ENCODE results near the gene ADAMTS4. TPM values are rescaled to one million over a fixed set of nuclear protein-coding genes. Genes with fewer than 3 reads are reported as not detected.

Gene ADAMTS4
- total and polyA plus RNA-seq, 4 donors = 17.5 to 65.6 (median 38.4) TPM

DNA sequence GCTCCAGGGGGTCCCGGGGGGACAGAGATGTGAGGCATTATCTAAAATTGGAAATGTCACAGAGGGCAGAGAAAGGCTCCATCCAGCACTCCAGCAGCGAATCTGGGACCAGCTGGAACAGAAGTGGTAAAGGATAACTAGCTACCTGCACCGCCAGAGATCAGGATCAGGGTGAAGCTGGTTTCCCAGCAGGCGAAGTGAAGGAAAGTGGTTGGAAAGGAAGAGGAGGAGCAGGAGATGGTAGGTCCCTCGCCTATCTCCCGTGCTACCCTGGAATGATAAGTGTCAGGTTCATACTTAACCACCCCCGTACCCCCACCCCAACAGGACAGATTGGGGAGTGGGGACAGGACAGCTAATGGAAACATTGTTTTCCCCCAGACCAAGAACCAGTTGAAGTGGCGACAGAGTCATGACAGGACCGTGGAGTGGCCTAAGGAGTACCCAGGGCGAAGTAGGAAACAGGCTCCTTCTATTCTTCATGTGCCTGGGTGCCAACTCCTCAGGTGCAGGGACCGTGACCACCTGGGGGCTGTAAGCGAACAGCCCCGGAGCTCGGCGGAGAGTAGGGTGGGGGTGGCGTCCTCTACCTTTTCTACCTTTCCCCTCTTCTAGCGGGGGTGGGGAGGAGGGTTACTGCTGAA, 22.3 kb downstream of the ADAMTS4 start:
- no peak for DNase-seq (ENCODE audit: low read depth in 4 of 6, low spot score in 6 of 6)
- peak overlapping the region; percentile 91 for H3K4me3 ChIP-seq (ENCODE audit: low read depth, low read length)
- no peaks in the 10 kb centered on the region for H3K9me3 ChIP-seq (ENCODE audit: control insufficient read depth, insufficient read depth, low read length)
- H3K36me3 ChIP-seq (ENCODE audit: control insufficient read depth, insufficient read depth, low read length) = peaks cover 41% of the 10 kb centered on the region
- H3K27me3 ChIP-seq (ENCODE audit: control insufficient read depth, insufficient read depth, low read length) = no peaks in the 10 kb centered on the region
- 37% methylated on average over 6 of the region's 17 CpGs for WGBS (ENCODE audit: insufficient coverage)
- peak overlapping the region; percentile 75 for H3K27ac ChIP-seq (ENCODE audit: low read depth, low read length)
- peaks cover 13% of the 10 kb centered on the region for H3K4me1 ChIP-seq (ENCODE audit: control insufficient read depth, insufficient read depth, low read length)

DNA sequence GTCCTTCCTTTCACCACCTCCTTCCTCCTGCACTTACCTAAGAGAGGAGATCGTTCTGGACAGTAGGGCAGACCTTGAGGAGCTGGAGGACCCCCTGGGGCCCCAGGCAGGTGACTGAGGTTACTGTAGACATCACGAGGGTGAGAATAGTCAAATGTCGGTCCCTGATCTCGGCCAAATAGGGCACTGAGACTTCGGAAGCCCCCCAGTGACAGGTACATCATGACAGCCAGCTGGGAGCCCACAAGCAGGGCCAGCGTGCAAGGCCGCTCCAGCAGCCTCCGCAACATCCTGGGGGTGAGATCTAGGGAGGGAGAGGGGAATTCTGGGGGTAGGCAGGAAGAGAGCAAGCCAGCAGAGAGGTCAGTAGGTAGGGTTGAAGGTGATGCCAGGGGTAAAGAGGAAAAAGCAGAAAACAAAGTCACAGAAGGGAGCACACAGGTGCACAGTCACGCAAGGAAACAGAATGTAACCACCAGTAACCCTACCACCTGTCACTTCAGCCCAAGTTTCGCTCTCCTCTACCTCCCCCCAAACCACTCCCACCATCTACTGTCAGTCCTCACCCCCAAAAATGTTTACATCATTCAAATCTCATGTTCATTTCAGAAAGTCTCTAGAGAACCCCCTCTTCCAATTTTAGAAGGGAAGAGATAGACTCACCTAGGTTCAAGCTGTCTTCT, 22.9 kb downstream of the ADAMTS4 start:
- H3K4me3 ChIP-seq (ENCODE audit: low read depth, low read length) = peak overlapping the region; percentile 91
- H3K36me3 ChIP-seq (ENCODE audit: control insufficient read depth, insufficient read depth, low read length) = peaks cover 48% of the 10 kb centered on the region
- no peaks in the 10 kb centered on the region for H3K9me3 ChIP-seq (ENCODE audit: control insufficient read depth, insufficient read depth, low read length)
- no peaks in the 10 kb centered on the region for H3K27me3 ChIP-seq (ENCODE audit: control insufficient read depth, insufficient read depth, low read length)
- no peak for DNase-seq (ENCODE audit: low read depth in 4 of 6, low spot score in 6 of 6)
- H3K4me1 ChIP-seq (ENCODE audit: control insufficient read depth, insufficient read depth, low read length) = peaks cover 13% of the 10 kb centered on the region
- WGBS (ENCODE audit: insufficient coverage) = 89% methylated on average over 10 of the region's 10 CpGs
- H3K27ac ChIP-seq (ENCODE audit: low read depth, low read length) = no peak overlapping the region

DNA sequence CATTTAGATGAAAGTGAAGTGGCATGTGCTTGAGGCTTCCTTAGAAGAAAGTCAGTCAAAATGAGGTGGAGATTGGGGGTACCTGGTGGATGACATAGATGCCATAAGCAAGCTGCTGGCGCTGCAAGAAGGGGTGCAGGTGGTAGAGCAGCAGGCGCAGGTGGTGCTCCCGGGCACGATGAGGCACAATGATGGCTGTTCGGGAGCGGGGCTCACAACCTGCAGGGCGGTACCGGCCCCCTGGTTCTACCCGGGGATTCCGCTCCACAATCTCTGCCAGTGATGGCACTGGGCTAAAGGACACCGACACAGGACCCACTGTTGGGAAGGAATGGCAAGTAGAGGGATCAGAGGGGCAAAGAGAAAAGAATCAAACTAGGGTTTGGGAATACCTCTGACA, 23.9 kb downstream of the ADAMTS4 start:
- Histone ChIP-seq H3K9me3 (ENCODE audit: control insufficient read depth, insufficient read depth, low read length) (no peaks in the 10 kb centered on the region), H3K36me3 (ENCODE audit: control insufficient read depth, insufficient read depth, low read length) (peaks cover 57% of the 10 kb centered on the region), H3K4me3 (ENCODE audit: low read depth, low read length) (no peak overlapping the region), H3K4me1 (ENCODE audit: control insufficient read depth, insufficient read depth, low read length) (peaks cover 13% of the 10 kb centered on the region), H3K27ac (ENCODE audit: low read depth, low read length) (no peak overlapping the region), H3K27me3 (ENCODE audit: control insufficient read depth, insufficient read depth, low read length) (no peaks in the 10 kb centered on the region)
- DNase-seq (ENCODE audit: low read depth in 4 of 6, low spot score in 6 of 6) = no peak
- WGBS (ENCODE audit: insufficient coverage) = 98% methylated on average over 11 of the region's 11 CpGs

DNA sequence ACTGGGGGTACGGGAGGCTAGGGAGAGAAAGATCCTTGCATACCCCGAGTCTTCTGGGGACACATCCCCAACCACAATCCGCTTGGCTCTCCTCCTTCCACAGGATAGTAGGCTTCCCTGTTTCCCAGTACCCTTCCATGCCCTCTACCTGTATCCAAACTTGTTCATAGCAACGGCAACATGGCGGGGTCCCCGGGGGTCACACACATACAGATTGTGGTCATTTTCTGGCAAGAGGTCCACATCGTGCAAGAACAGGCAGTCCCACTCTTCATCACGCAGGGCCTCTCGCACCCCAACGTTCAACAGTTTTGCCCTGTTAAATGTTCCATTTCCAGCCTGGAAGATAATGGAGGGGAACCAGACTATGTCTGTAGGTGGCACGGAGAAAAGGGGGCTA, 25.1 kb downstream of the ADAMTS4 start:
- no peak for DNase-seq (ENCODE audit: low read depth in 4 of 6, low spot score in 6 of 6)
- Histone ChIP-seq H3K36me3 (ENCODE audit: control insufficient read depth, insufficient read depth, low read length) (peaks cover 69% of the 10 kb centered on the region), H3K9me3 (ENCODE audit: control insufficient read depth, insufficient read depth, low read length) (no peaks in the 10 kb centered on the region), H3K27me3 (ENCODE audit: control insufficient read depth, insufficient read depth, low read length) (no peaks in the 10 kb centered on the region), H3K27ac (ENCODE audit: low read depth, low read length) (no peak overlapping the region), H3K4me1 (ENCODE audit: control insufficient read depth, insufficient read depth, low read length) (peaks cover 13% of the 10 kb centered on the region), H3K4me3 (ENCODE audit: low read depth, low read length) (no peak overlapping the region)
- WGBS (ENCODE audit: insufficient coverage) = 98% methylated on average over 10 of the region's 11 CpGs

DNA sequence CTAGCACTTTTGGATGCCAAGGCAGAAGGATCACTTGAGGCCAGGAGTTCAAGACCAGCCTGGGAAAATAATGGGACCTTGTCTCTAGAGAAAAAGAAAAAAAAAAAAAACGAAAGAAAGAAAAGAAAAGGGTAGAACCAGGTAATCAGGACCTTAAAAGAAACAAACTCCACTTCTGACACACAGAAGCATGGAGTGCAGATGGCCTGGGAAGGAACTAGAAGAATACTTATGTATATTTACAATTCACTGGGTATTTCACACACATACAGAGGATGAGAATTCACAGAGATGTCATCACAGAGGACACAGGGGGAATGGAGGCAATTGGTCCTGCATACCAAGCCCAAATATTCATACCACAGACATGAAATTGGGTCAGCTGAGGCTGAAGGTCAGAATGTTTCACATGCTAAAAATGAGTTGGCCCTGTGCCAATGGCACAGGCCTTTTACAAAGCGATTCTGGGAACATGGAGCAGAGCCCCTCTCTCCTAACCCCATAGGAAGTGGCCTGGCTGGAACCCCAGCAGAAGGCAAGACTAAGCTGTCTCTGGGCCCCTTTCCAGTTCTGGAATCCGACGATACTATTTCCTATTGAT, 26.0 kb downstream of the ADAMTS4 start:
- Histone ChIP-seq H3K27ac (ENCODE audit: low read depth, low read length) (no peak overlapping the region), H3K36me3 (ENCODE audit: control insufficient read depth, insufficient read depth, low read length) (peaks cover 77% of the 10 kb centered on the region), H3K4me3 (ENCODE audit: low read depth, low read length) (no peak overlapping the region), H3K9me3 (ENCODE audit: control insufficient read depth, insufficient read depth, low read length) (no peaks in the 10 kb centered on the region), H3K27me3 (ENCODE audit: control insufficient read depth, insufficient read depth, low read length) (no peaks in the 10 kb centered on the region), H3K4me1 (ENCODE audit: control insufficient read depth, insufficient read depth, low read length) (peaks cover 15% of the 10 kb centered on the region)
- 100% methylated on average over 1 of the region's 4 CpGs for WGBS (ENCODE audit: insufficient coverage)
- DNase-seq (ENCODE audit: low read depth in 4 of 6, low spot score in 6 of 6) = no peak

DNA sequence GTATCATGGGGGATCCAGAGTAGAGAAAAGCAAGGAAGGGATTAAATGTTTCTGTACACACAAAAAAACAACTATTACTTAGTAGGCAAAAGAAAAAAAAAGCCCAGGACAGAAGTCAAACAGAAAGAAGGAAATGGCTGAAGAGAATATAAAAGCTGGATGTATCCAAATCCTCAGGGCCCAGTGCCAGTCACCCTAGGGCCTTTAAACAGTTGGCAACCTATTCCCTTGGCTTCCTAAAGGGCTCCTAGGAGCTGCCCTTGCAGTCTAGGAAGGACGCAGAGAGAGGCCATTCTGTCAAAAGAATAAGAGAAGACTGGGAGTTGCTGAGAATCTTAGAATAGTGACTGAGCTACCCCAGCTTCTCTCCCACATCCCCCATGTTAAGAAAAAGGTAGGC, 26.5 kb downstream of the ADAMTS4 start:
- H3K9me3 ChIP-seq (ENCODE audit: control insufficient read depth, insufficient read depth, low read length) = no peaks in the 10 kb centered on the region
- H3K36me3 ChIP-seq (ENCODE audit: control insufficient read depth, insufficient read depth, low read length) = peaks cover 80% of the 10 kb centered on the region
- peaks cover 15% of the 10 kb centered on the region for H3K4me1 ChIP-seq (ENCODE audit: control insufficient read depth, insufficient read depth, low read length)
- no peak overlapping the region for H3K27ac ChIP-seq (ENCODE audit: low read depth, low read length)
- H3K27me3 ChIP-seq (ENCODE audit: control insufficient read depth, insufficient read depth, low read length) = no peaks in the 10 kb centered on the region
- WGBS (ENCODE audit: insufficient coverage) = no CpG with 5 or more reads among the region's 1 CpG
- no peak for DNase-seq (ENCODE audit: low read depth in 4 of 6, low spot score in 6 of 6)
- H3K4me3 ChIP-seq (ENCODE audit: low read depth, low read length) = no peak overlapping the region

DNA sequence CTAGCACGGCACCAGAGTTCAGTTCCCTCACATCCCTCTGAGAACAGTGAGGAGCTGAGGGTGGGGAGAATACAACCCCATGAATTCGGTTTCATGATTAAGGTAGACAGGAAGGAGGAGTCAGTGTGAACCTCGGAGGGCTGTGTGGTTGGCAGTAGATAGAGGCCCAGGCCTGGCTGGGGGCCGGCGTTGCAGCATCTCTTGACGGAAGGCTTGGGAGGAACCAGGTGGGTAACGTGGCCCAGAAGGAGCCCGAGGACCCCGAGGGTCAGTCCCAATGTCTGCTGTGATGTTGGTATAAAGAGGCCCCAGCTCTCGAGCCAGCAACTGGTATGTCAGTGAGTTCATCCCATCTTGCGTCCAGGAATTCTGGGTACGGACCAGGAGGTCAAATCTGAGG, 27.2 kb downstream of the ADAMTS4 start:
- Histone ChIP-seq H3K36me3 (ENCODE audit: control insufficient read depth, insufficient read depth, low read length) (peaks cover 77% of the 10 kb centered on the region), H3K27me3 (ENCODE audit: control insufficient read depth, insufficient read depth, low read length) (no peaks in the 10 kb centered on the region), H3K4me3 (ENCODE audit: low read depth, low read length) (no peak overlapping the region), H3K27ac (ENCODE audit: low read depth, low read length) (no peak overlapping the region), H3K9me3 (ENCODE audit: control insufficient read depth, insufficient read depth, low read length) (no peaks in the 10 kb centered on the region), H3K4me1 (ENCODE audit: control insufficient read depth, insufficient read depth, low read length) (peaks cover 19% of the 10 kb centered on the region)
- DNase-seq (ENCODE audit: low read depth in 4 of 6, low spot score in 6 of 6) = no peak
- 89% methylated on average over 11 of the region's 12 CpGs for WGBS (ENCODE audit: insufficient coverage)

DNA sequence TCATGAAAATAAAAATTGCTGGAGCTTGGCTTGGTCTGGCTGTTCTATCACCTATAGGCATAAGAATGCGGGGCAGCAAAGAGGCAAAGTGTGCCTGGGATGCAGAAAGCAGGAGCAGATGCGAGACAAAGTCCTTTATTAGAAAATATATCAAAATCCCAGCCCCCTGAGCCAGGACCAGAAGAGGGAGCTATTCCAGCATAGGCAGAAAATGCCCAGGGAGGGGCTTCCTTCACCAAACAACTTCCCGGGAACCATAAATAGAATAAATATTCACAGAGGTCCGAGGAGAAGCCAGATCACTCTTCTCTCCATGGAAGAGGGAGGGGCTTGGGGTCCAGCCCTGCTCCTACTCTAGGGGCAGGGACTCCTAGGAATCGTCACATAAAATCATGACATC, 27.7 kb downstream of the ADAMTS4 start:
- Histone ChIP-seq H3K4me1 (ENCODE audit: control insufficient read depth, insufficient read depth, low read length) (peaks cover 19% of the 10 kb centered on the region), H3K27ac (ENCODE audit: low read depth, low read length) (no peak overlapping the region), H3K4me3 (ENCODE audit: low read depth, low read length) (no peak overlapping the region), H3K9me3 (ENCODE audit: control insufficient read depth, insufficient read depth, low read length) (no peaks in the 10 kb centered on the region), H3K36me3 (ENCODE audit: control insufficient read depth, insufficient read depth, low read length) (peaks cover 77% of the 10 kb centered on the region), H3K27me3 (ENCODE audit: control insufficient read depth, insufficient read depth, low read length) (no peaks in the 10 kb centered on the region)
- no peak for DNase-seq (ENCODE audit: low read depth in 4 of 6, low spot score in 6 of 6)
- WGBS (ENCODE audit: insufficient coverage) = 62% methylated on average over 2 of the region's 5 CpGs

DNA sequence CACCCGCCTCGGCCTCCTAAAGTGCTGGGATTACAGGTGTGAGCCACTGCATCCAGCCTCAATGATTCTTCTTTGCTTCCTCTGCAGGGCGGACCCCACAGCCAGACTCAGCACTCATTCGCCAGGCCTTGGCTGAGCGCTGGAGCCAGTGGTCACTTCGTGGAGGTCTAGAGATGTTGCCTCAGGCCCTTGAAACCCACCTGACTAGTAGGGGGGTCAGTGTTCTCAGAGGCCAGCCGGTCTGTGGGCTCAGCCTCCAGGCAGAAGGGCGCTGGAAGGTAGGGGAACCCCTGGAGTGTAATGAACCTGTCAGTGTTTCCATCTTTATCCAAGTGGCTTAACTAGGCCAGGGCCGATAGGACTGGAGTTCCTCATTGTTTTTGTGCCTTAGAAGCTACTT, 29.9 kb downstream of the ADAMTS4 start:
- Histone ChIP-seq H3K4me3 (ENCODE audit: low read depth, low read length) (no peak overlapping the region), H3K4me1 (ENCODE audit: control insufficient read depth, insufficient read depth, low read length) (peaks cover 31% of the 10 kb centered on the region), H3K27me3 (ENCODE audit: control insufficient read depth, insufficient read depth, low read length) (no peaks in the 10 kb centered on the region), H3K27ac (ENCODE audit: low read depth, low read length) (no peak overlapping the region), H3K36me3 (ENCODE audit: control insufficient read depth, insufficient read depth, low read length) (peaks cover 70% of the 10 kb centered on the region), H3K9me3 (ENCODE audit: control insufficient read depth, insufficient read depth, low read length) (no peaks in the 10 kb centered on the region)
- 93% methylated on average over 8 of the region's 9 CpGs for WGBS (ENCODE audit: insufficient coverage)
- DNase-seq (ENCODE audit: low read depth in 4 of 6, low spot score in 6 of 6) = no peak
